ENCODE measurements around the gene CALCOCO1. TPM values are rescaled to one million over a fixed set of nuclear protein-coding genes. Genes with fewer than 3 reads are reported as not detected.
"Not testable (repeated sequence)": the region's sequence is repeated elsewhere in the genome, so short reads cannot be mapped to it uniquely, and the experiment has no call there.

The CALCOCO1 gene
- total RNA-seq, 6 donors from 2014 or later, result 147 to 605 (median 204) TPM

DNA sequence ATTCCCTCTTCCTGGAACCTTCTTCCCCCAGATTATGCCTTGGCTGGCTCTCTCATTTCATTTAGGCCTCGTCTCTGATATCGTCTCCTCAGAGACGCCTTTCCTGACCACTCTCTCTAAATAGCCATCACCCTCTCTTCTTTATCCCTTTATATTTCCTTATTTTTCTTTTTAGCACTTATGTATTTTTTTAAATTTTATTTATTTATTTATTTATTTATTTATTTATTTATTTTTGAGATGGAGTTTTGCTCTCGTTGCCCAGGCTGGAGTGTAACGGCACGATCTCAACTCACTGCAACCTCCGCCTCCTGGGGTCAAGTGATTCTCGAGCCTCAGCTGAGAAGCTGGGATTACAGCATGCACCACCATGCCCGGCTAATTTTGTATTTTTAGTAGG is 43.3 kb downstream of the CALCOCO1 start:
- Histone ChIP-seq H3K27me3 (no peaks in the 10 kb centered on the region), H3K27ac (no peak overlapping the region), H3K4me1 (no peaks in the 10 kb centered on the region), H3K36me3 (no peaks in the 10 kb centered on the region), H3K9me3 (no peaks in the 10 kb centered on the region), H3K4me3 (no peak overlapping the region)
- 88 to 96% methylated on average over 9 of the region's 9 CpGs for WGBS, 2 donors
- ATAC-seq (ENCODE audit: low FRiP score in 2 of 2) (no peak), DNase-seq (no peak)
- TF ChIP-seq EP300 (IDR thresholded peaks at IDR 0.05) (no peak), POLR2AphosphoS5 (IDR thresholded peaks at IDR 0.05) (no peak), POLR2A (IDR thresholded peaks at IDR 0.05) (no peak)
- TF ChIP-seq, protein P1, sequence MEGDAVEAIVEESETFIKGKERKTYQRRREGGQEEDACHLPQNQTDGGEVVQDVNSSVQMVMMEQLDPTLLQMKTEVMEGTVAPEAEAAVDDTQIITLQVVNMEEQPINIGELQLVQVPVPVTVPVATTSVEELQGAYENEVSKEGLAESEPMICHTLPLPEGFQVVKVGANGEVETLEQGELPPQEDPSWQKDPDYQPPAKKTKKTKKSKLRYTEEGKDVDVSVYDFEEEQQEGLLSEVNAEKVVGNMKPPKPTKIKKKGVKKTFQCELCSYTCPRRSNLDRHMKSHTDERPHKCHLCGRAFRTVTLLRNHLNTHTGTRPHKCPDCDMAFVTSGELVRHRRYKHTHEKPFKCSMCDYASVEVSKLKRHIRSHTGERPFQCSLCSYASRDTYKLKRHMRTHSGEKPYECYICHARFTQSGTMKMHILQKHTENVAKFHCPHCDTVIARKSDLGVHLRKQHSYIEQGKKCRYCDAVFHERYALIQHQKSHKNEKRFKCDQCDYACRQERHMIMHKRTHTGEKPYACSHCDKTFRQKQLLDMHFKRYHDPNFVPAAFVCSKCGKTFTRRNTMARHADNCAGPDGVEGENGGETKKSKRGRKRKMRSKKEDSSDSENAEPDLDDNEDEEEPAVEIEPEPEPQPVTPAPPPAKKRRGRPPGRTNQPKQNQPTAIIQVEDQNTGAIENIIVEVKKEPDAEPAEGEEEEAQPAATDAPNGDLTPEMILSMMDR (IDR thresholded peaks at IDR 0.05), result no peak

DNA sequence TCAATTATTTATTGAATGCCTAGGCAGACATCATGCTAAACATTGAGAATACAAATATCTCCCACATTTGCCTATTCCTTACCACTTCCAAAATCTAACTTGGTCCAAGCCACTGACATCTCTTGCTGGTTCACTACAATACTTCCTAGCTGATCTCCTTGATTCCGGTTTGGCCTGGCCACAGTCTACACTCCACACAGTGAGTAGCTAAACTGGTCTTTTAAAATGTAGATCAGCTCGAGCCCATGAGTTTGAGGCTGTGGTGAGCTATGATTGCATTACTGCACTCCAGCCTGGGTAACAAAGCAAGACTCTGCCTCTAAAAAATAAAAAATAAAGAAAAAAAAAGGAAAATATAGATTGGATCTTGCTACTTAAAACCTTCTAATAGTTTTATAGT is 43.8 kb downstream of the CALCOCO1 start:
- no peak for DNase-seq
- no peak for TF ChIP-seq EP300 (IDR thresholded peaks at IDR 0.05)
- no peak for TF ChIP-seq POLR2AphosphoS5 (IDR thresholded peaks at IDR 0.05)
- TF ChIP-seq, protein P1 (IDR thresholded peaks at IDR 0.05), result no peak
- no peak for TF ChIP-seq POLR2A (IDR thresholded peaks at IDR 0.05)
- ATAC-seq (ENCODE audit: low FRiP score in 2 of 2), result no peak
- WGBS, 2 donors, result 97% methylated on average over 2 of the region's 2 CpGs
- H3K36me3 ChIP-seq, result no peaks in the 10 kb centered on the region
- no peaks in the 10 kb centered on the region for H3K9me3 ChIP-seq
- H3K4me3 ChIP-seq, result no peak overlapping the region
- H3K4me1 ChIP-seq, result no peaks in the 10 kb centered on the region
- H3K27me3 ChIP-seq, result no peaks in the 10 kb centered on the region
- no peak overlapping the region for H3K27ac ChIP-seq

DNA sequence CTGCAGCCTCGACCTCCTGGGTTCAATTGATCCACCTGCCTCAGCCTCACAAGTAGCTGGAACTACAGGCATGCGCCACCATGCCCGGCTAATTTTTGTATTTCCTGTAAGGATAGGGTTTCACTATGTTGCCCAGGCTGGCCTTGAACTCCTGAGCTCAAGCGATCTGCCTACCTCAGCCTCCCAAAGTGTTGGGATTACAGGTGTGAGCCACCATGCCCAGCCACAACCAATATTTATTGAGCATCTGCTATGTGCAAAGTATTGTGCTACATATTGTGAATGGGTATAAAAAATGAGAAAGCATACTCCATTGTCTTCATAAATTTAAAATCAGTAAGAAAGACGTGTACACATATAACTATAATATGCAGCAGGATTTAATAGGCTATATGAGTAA is 47.2 kb downstream of the CALCOCO1 start:
- ATAC-seq (ENCODE audit: low FRiP score in 2 of 2); DNase-seq; H3K9me3 ChIP-seq; H3K4me3 ChIP-seq; H3K36me3 ChIP-seq; H3K27ac ChIP-seq; H3K27me3 ChIP-seq: not testable (repeated sequence)
- peaks cover 12 to 19% (median 16%) of the 10 kb centered on the region in 4 donors for H3K4me1 ChIP-seq
- WGBS, 2 donors, result 92 to 93% methylated on average over 5 of the region's 5 CpGs

- 60 to 81% methylated on average over 5 of the region's 5 CpGs for WGBS, 2 donors
- peak overlapping the region in 2 of 4 donors; percentile 73 to 77 for H3K4me3 ChIP-seq
- ATAC-seq (ENCODE audit: low FRiP score in 2 of 2), result no peak
These were observed 49.5 kb downstream of the CALCOCO1 start for GRCh38 chr12:53677800-53678148.

GRCh38 chr12:53677016-53677799 is 50.0 kb downstream of the CALCOCO1 start:
- WGBS, 2 donors, result 19 to 20% methylated on average over 42 to 49 of the region's 51 CpGs
- ATAC-seq (ENCODE audit: low FRiP score in 2 of 2) (peak in 1 of 2 donors; percentile 11), DNase-seq (peak in 1 of 2 donors; percentile 89)
- Histone ChIP-seq H3K27me3 (no peaks in the 10 kb centered on the region), H3K27ac (peak overlapping the region; percentile 89 to 95 (median 92)), H3K4me3 (peak overlapping the region in 3 of 4 donors; percentile 63 to 77 (median 73)), H3K4me1 (peaks cover 18 to 31% (median 24%) of the 10 kb centered on the region in 4 donors), H3K36me3 (peaks cover 0 to 13% (median 4%) of the 10 kb centered on the region in 4 donors), H3K9me3 (no peaks in the 10 kb centered on the region)
- TF ChIP-seq, protein P1 (IDR thresholded peaks at IDR 0.05), result no peak
- TF ChIP-seq POLR2A (IDR thresholded peaks at IDR 0.05) (peak in 2 of 4 donors; percentile 7 to 22), EP300 (IDR thresholded peaks at IDR 0.05) (no peak), POLR2AphosphoS5 (IDR thresholded peaks at IDR 0.05) (no peak)

More at GRCh38 chr12:53677800-53678148, 49.5 kb downstream of the CALCOCO1 start:
- DNase-seq, result no peak
- peak overlapping the region; percentile 89 to 95 (median 92) for H3K27ac ChIP-seq
- no peaks in the 10 kb centered on the region for H3K27me3 ChIP-seq
- peaks cover 0 to 7% (median 1%) of the 10 kb centered on the region in 4 donors for H3K36me3 ChIP-seq
- H3K9me3 ChIP-seq, result no peaks in the 10 kb centered on the region
- peaks cover 18 to 31% (median 24%) of the 10 kb centered on the region in 4 donors for H3K4me1 ChIP-seq
- TF ChIP-seq POLR2AphosphoS5 (IDR thresholded peaks at IDR 0.05) (no peak), POLR2A (IDR thresholded peaks at IDR 0.05) (no peak), EP300 (IDR thresholded peaks at IDR 0.05) (no peak)
- TF ChIP-seq, protein P1 (IDR thresholded peaks at IDR 0.05), result no peak
